ENCODE data around the gene MYO3B.
"Not testable (repeated sequence)": the region's sequence is repeated elsewhere in the genome, so short reads cannot be mapped to it uniquely, and the experiment has no call there.

Gene MYO3B

DNA sequence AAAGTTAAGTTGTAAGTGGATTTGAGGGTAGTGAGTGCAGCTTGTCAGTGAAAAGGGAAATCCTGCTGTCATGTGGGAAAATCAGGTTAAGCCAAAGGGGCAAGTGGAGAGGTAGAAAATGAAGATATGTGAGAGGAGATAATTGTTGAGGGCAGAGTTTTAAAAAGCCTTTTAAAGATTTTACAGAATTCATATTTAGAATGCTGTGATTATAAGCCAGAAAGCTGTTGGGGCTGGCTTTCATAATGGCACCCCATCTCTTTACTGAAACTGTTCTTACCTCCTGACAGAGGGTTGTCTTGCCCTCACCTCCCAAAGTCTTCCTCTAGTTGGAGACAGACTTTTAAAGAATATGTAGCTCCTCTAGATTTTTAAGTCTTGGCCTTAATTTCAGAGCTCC is 86.9 kb downstream of the MYO3B start:
- DNase-seq = no peak

DNA sequence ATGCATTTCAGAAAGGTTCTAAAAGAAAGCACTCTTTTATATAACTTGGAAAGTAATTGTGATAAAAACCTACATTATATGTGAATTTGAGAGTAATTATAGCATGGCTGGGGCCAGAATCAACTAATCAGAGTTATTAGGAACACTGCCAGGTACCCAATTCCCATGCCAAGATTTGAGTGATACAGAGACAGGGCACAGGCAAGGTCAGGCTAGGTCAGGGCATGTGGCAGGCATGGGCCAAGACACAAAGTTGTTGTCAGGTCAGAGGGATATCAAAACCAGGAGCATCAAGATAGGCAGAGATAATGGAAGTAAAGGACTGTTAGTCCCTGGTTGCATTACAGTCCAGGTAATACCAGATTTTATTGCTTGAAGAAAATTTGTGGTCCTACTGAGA is 87.4 kb downstream of the MYO3B start:
- DNase-seq = no peak

DNA sequence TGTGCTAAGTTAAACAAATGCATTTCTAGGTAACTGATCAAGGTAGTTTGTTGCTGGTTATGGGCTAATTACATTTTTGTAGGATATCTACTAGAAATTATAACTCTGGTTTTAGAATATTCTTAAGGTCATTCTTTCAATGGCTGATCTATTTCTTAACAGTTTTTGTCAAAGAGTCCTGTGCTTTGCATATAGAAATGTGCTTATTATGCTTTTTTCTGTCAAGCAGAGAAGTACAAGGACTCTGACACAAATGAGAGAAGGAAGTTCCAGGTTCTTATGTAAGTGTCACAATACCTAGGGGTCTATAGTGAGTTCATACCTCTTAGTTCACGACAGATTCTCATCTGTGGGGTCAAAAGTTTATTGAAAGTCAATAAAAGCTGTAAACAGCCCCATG is 88.4 kb downstream of the MYO3B start:
- DNase-seq = no peak

DNA sequence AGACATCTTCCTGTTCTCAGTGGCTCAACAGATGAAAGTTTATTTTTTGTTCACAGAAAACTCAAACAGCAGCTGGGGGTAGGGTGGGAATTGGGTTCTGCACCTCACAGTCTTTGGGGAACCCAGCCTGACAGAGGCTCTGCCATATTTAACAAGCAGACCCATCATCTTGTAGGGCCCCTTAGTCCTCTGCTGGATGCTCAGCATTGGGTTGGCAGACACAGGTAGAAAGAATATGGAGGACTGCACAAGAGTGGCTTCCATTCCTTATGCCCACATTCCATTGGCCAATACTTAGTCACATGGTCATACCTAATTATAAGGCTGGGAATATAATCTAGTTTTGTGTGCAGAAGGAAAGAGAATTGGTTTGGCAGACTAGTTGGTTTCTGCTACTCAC is 89.1 kb downstream of the MYO3B start:
- no peak for DNase-seq

DNA sequence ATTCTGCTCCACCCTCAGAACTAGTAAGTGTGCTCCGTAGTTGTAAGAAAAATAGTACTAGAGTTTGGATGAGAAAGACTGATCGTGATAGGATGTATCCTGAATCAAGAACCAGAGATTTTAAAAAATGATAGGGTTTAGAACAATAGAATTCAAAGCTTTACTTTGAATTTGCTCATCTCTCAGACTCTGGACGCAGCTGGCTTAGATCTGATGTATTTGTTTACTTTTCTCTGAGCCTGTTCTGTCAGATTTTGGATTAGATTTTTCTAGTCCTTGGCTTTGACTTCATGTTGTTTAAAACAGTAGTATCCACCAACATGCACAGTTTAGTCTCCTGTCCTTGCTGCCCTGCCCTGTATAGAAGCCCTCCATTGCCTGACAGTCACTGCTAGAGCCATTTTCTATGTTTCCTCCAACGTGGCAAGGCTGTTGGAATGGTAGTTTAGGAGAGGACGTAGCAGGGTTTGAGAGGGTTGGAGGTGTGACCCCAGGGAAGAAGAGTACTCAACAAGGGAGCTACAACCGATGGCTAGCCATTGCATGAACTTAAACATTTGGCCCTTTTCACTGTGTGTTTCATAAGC is 92.4 kb downstream of the MYO3B start:
- no peak for DNase-seq

DNA sequence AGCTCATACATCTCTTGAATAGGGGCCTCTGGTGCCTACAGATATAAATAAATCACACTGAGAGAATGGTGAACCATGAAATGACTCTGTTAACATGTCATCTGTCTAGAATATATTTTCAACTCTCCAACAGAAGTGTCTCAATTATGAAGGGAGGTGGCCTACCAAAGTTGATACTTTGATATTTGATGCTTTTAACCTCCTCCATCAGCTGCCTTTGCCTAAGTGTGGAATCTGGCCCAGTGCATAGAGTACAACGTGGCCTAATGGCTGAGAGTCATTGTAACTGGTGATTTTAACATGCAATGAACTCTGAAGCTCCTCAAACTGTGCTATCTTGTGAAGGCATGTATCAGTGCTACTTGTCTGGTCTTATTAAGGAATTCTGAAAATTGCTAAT is 93.4 kb downstream of the MYO3B start:
- no peak for DNase-seq

DNA sequence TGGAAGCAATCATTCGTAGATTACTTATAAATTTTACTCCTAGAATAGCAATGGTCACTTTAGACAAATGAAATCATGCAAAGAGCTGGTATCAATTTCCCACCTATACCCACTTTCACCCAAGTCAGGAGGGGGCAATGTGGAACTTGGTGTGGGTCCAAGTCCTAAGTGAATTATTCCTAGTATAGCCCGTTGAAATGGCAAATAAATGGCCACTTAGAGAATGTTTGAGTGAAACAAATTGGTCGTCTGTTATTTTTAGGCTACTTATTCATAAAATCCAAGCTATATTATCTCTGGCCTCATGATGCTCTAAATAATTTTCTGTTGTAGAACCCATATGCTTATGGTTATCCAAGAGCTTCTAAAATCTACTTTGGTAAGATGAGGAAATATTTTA is 98.1 kb downstream of the MYO3B start:
- no peak for DNase-seq

DNA sequence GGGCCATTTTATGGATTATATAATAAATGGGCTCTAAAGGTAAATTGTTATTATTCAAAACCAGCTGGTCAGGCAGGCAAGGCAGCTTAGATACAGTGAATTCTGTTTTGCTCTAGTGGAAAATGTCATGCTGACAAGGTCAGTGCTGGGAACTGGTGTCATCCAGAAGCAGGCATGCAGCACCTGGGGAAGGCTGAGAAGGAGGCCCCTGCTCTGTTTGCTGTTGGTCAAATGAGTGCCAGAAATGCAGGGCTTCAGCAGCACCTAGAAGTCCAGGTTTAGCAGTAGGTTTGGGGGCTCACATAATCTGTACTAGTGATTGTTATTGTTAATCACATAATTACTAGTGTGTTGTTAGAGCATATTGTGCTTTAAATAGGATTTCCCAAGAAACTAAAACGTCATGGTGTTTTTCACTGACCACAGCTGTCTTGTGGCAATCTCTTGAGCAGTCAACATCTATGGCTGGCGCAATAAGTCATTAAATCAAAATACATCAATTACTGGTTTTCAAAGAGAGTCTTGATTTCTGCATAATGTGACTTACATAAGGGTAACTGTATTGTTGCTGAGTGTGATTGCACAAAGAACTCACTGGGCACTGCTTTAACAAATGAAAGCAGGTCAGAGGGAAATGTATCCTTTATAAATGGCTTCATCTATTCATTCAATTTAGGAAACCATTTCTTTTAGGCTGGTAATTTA is 99.1 kb downstream of the MYO3B start:
- no peak for DNase-seq

DNA sequence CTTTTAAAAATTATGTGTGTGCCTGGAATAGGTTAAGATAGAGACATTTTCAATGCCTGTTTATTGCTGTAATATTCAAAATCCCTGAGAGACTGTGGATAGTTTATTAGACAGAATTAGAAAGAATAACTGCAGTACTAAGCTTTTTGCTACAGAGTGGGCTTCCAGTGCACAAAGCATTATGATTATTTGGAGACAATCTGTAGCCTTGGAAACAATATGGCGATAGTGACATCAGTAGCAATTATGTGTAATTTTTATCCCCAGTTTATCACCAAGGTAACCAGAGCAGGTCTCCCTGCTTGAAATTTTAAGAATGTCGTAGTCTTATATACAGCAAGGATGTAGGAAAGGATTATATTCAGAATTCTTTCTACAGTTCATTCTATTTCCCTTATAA is 100.0 kb downstream of the MYO3B start:
- DNase-seq = no peak

DNA sequence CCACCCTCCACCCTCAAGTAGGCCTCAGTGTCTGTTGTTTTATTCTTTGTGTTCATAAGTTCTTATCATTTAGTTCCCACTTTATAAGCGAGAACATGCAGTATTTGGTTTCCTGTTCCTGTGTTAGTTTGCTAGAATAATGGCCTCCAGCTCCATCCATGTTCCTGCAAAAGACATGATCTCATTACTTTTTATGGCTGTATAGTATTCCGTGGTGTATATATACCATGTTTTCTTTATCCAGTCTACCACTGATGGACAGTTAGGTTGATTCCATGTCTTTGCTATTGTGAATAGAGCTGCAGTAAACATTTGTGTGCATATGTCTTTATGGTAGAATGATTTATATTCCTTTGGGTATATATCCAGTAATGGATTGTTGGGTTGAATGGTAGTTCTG is 101.7 kb downstream of the MYO3B start:
- DNase-seq = not testable (repeated sequence)

DNA sequence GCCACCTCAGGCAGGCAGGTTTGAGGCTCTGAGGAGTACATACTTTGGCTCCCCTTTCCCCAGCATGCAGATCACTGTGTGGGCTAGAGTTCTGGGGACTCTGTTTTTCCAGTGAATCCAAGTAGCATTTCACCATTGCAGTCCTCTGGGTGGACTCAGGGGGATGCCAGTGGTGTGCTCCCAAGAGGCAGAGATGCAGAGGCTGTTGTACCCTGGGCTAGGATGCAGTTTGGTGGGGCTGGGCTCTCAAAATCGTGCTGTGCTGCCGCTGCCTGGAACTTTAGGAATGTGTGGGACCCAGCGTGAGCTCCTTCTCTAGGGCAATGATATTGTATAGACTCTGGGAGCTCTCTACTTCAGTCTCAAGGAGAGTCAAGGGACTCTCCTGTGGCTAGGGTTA is 104.9 kb downstream of the MYO3B start:
- DNase-seq = no peak

DNA sequence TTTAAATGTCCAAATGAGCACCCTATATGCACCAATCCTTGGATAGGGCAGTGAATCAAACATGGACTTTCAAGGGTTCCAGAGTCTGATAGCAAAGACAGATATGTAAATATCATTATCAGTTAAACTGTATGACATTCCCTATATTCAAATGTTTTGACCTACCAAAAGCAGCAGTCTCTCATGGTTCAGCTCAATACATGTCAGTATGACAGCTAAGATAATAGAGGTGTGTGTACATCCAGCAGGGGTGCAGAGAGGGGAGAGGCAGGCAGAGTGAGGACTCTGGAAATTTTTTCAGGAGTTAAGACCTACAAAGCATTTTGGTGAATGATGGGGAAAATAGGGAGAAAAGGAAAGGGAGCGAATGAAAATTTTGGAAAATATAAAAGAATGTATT is 106.3 kb downstream of the MYO3B start:
- DNase-seq = no peak

DNA sequence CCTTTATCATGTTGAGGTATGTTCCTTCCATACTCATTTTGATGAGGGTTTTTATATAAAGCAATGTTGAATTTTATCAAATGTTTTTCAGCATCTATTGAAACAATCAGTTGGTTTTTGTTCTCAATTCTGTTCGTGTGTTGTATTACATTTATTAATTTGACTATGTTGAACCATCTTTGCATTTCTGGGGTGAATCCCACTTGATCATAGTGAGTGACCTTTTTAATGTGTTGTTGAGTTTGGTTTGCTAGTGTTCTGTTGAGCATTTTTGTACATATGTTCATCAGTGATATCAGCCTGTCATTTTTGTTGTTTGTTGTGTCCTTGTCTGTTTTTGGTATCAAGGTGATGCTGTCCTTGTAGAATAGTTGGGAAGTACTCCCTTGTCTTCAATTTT is 110.9 kb downstream of the MYO3B start:
- no peak for DNase-seq

DNA sequence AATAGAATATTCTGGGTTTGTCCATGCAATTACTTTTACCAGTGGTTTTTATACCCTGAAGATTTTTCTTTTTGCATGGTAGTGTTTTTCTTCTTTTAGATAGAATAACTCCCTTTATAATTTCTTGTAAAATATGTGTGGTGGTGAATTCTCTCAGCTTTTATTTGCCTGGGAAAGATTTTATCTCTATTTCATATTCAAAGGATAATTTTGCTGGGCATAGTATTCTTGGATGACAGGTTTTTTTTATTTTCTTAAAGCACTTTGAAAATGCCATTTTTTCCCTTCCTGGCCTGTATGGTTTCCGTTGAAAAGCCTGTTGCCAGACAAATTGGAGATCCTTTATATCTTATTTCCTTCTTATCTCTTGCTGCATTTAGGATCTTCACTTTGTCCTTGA is 113.5 kb downstream of the MYO3B start:
- no peak for DNase-seq

DNA sequence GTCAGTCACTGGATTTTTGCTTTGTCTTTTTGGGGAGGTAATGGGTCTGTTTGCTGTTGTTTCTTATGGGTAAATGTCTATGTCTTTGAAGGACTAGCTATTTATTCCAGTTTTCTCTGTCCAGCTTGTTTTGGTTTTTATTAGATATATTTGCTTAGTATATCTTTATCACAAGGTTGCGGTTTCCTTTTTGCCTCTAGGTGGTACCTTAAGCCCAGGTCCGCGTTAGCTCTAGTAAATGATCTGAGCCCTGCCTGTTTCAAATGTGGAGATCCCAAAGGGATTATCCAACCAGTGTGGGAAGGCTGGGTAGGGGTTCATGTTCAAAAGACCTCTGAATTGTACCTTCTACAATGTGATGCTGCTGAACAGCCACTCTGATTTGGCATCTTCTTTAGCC is 114.5 kb downstream of the MYO3B start:
- DNase-seq = no peak

DNA sequence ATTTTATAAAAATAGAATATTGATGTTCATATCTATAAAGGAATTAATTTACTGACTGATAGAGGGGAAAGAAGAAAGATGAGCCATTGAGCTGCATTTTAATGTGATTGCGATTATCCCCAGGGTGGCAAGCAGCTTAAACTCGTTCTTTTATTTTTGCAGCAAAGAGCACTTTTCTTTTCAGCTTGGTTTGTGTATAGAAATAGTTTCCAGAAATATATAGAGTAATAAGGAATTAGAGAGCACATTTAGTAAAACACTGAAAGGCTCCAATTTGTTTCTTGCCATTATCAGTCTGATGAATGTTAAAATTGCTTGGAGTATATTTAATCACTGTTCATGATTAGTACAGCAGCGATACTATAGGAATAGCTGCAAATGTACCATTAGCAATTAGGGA is 119.5 kb downstream of the MYO3B start:
- no peak for DNase-seq

DNA sequence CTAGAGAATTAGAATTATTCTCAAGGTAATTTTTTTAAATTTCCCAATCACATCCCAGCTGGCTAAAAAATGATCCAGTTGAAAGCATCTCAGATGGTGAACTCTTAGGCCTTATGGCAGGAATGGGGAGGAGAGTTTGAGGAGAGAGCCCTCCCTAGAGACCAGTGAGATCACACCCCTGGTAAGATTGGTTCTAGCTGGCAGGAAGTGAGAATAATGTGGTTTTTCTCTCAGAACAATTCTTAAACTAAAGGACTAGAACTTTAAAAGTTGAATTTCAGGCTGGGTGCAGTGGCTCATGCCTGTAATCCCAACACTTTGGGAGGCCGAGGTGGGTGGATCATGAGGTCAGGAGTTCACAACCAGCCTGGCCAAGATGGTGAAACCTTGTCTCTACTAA is 120.2 kb downstream of the MYO3B start:
- no peak for DNase-seq

DNA sequence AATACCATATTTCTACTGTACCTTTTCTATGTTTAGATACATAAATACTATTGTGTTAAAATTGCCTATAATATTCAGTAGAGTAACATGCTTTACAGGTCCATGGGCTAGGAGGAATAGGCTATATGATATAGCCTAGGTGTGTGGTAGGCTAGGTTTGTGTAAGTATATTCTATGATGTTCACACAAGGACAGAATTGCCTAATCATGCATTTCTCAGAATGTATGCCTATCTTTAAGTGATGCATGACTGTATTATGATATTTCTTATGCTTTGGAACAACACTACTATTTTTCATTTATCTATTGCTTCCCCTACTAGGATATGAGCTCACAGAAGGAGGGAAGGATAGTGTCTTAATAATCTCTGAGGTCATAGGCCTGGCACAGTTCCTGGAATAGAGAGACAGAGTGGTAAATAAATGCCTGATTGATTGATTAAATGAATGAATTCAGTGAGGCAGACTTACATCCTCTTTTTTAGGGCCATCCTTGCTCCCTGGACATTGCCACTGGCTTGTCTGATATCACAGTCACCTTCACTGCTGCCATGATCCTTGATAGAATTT is 121.0 kb downstream of the MYO3B start:
- no peak for DNase-seq

DNA sequence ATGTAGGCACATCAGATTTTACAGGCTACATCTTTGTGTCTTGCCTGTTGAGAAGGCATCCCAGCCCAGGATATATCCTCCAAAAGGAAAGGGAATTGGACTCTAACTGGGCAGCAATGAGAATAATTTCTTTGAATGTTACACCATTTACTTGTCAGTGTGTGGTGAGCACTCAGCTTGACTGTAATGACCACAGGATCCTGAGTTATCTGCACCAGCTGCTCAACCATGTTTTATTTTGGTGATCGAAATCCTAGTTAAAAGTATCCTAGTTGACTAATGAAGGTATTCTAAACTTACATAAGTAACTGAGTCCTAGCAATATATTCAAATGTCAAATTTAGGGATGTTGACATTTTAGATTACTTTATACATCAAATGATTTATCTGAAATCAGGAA is 123.0 kb downstream of the MYO3B start:
- DNase-seq = no peak

DNA sequence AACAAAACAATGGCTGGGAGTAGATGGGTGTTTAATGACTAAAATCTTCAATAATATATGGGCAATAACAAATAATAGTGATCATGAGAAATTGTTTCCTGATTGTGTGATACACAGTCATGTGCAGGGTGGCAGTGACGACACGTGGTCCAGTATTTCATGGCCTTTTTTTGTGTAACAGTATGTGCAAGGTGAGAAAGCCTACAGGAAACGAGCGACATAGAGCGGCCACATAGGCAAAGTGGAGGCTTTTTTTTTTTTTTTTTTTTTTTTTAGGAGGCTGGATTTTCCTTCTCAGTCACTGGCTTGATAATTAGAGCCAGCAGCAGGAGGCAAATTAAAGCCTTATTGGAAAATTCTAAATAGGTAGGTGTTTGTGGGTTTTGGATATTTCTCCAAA is 123.7 kb downstream of the MYO3B start:
- no peak for DNase-seq

DNA sequence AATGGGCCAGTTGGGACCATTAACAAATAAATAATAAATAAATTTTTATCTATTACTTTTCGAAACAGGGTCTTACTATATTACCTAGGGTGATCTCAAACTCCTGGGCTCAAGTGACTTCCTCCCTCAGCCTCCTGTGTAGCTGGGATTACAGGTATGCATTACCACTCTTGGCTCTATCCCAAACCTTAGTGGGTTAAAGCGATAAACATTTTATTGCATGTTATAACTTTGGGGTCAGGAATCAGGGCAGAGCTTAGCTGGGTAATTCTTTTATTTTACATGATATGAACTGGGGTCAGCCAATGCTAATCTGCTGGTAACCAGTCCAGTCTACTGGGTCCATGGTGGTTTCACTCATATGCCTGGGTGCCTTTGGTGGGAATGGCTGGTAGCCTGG is 127.8 kb downstream of the MYO3B start:
- no peak for DNase-seq

DNA sequence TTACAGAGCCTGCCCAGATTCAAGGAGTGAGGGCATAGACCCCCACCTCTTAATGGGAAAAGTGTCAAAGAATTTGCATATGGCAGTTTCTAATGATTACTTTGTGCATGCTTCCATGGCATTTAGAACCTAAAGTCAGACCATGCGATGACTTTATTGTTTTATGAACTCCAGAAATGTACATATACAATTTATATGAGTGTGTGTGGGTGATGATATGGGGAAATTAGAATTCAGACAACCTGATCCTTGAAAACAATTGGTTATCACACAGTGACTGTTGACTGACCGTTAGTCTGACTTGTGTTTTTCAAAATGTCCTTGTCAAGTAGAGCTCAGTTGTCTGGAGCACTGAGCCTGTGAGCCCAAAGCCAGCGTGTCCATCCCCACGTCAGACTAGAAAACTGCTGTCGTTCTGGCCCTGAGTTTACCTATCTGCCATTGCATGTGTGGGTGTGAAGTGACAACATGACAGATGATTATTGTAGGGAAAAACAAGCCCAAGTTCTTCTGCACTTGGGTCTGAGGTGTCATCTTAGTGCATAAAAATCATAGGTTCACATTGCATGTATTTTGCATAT is 128.4 kb downstream of the MYO3B start:
- DNase-seq = no peak

DNA sequence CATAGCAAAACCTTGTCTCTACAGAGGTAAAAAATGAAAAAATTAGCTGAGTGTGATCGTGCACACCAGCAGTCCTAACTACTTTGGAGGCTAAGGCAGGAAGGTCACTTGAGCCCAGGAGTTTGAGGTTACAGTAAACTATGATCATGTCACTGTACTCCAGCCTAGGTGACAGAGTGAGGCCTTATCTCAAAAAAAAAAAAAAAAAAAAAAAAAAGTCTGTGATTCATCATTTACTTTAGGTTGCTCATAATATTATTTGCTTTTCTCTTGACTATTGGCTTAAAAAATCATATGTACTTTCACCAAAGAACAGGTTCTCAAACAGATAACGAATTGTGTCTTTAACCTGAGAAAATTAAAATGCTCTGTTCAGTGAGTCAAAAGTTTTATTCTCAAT is 129.1 kb downstream of the MYO3B start:
- no peak for DNase-seq

DNA sequence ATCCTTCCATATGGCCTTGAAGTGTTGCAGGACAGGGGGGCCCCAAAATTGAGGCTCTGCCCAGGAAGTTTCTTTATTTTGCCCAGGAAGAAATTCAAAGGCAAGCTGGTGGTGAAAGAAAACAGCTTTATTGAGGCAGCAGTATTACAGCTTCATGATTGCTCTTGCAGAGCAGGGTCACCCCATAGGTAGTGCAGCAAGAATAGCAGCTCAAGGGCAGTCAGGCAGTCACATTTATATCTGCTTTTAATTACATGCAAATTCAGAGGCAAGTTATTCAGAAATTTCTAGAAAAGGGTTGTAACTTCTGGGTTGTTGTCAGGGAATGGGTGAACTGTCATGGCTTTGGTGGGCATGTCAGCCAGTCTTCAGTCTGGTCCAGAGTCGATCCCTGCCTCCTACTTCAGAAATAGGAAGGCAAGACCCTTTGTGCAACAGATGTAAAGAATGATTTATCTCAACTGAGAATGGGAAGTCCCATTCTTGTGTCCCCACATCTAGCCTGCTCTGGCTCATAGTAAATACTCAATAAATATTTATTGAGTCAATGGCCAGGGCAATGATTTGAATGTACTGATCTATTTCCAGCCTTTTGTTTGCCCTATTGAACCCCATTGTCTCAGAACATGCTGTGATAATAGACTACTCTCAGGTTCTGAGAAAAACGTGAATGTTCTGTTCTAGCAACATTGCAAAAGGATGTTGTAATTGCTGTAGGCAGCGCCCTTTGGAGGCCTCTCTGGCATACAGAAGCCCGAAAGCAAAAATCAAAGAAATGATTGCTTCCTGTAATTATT is 129.8 kb downstream of the MYO3B start:
- no peak for DNase-seq

Measured in CD4-positive, alpha-beta T cell treated with Interleukin-15 for 1 hour (primary cell).